Neural crest cell (in vitro differentiated cells): ENCODE data around the gene ZACN. TPM values are rescaled to one million over a fixed set of nuclear protein-coding genes. Genes with fewer than 3 reads are reported as not detected.
"Not testable (repeated sequence)": the region's sequence is repeated elsewhere in the genome, so short reads cannot be mapped to it uniquely, and the experiment has no call there.

ENCODE experiments used
- DNase-seq: peaks from one replicate; pipeline ENCODE4 v3.0.0; 2021; ENCODE audit warnings: low read depth, mixed read lengths, low spot score
- H3K27ac Mint-ChIP-seq: one replicate; pipeline ENCODE4 v1.8.0; 2021; ENCODE audit warnings: mild to moderate bottlenecking, mixed read lengths; ENCODE audit not compliant: unreplicated experiment
- H3K27me3 Mint-ChIP-seq: 2 replicates; pipeline ENCODE4 v1.8.0; 2021; ENCODE audit warnings: low read depth, mild to moderate bottlenecking, mixed read lengths
- H3K36me3 Mint-ChIP-seq: 2 replicates; pipeline ENCODE4 v1.8.0; 2021; ENCODE audit warnings: low read depth, mild to moderate bottlenecking, mixed read lengths
- H3K4me1 Mint-ChIP-seq: 2 replicates; pipeline ENCODE4 v1.8.0; 2021; ENCODE audit warnings: mixed read lengths
- H3K4me3 Mint-ChIP-seq: one replicate; pipeline ENCODE4 v1.8.0; 2021; ENCODE audit warnings: mild to moderate bottlenecking, mixed read lengths
- H3K9me3 Mint-ChIP-seq: 2 replicates; pipeline ENCODE4 v1.8.0; 2021; ENCODE audit warnings: mixed read lengths
- CTCF ChIP-seq: fragments of 200-600 bp; sonication (generic); conservative IDR thresholded peaks from 2 replicates; pipeline ENCODE4 v1.5.0; 2021; ENCODE audit warnings: antibody characterized with exemption, mild to moderate bottlenecking
- total RNA-seq: library from RNA; stranded (reverse); gene quantifications from 2 replicates; pipeline ENCODE4 v1.2.1, GENCODE V29; 2021

ZACN gene
- total RNA-seq, 1 donor from 2014 or later, result 0.19 TPM

DNA sequence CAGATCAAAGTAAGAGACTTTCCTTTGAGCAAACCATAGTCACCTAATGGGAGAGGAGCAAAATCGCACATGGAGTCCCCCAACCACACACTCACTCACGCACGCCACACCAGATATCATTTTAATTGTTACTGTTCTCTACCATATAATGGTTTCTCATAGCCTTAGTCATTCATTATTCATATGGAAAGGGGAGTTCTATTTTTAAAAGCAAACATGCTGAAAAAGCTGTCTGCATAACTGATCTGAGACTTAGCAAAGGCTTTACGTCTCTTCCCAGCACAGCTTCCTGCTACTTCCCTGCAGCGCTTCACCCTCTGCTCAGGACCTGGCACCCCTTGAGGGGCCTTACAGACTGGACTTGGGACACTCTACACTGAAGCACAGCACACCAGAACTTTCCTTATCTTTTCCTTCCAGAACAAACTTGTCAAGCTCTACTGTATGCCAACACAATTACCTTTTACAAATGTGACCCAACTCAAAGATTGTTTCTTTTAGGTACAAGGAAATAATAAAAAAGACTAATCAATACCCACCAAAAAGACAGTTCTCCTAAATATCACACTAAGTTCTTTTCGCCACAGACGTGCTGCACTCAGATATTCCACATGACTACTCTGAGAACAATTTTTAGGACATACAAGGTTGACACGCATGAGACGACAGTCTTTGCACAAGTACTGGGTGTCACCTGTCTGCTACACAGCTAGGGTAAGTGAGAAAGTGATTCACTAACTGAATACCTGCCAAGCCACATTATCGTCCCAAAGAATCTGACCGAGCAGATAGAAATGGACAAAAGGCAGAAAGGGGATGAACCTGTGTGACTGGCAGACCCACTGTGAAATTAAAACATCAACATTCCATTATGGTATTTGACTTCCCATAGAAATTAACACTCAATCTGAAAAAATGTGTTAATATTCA is 28.2 kb upstream of the ZACN start:
- TF ChIP-seq CTCF, result no peak
- Mint-ChIP-seq H3K9me3 (no peaks in the 10 kb centered on the region), H3K27me3 (no peaks in the 10 kb centered on the region), H3K27ac (no peak overlapping the region), H3K4me3 (no peak overlapping the region), H3K36me3 (peaks cover 14% of the 10 kb centered on the region), H3K4me1 (peaks cover 15% of the 10 kb centered on the region)
- no peak for DNase-seq

- Mint-ChIP-seq H3K4me3 (no peak overlapping the region), H3K9me3 (no peaks in the 10 kb centered on the region), H3K27ac (no peak overlapping the region), H3K27me3 (no peaks in the 10 kb centered on the region), H3K4me1 (peaks cover 15% of the 10 kb centered on the region), H3K36me3 (peaks cover 18% of the 10 kb centered on the region)
- TF ChIP-seq CTCF, result no peak
- DNase-seq, result no peak
Observed at GRCh38 chr17:76051561-76051960, 27.4 kb upstream of the ZACN start.

DNA sequence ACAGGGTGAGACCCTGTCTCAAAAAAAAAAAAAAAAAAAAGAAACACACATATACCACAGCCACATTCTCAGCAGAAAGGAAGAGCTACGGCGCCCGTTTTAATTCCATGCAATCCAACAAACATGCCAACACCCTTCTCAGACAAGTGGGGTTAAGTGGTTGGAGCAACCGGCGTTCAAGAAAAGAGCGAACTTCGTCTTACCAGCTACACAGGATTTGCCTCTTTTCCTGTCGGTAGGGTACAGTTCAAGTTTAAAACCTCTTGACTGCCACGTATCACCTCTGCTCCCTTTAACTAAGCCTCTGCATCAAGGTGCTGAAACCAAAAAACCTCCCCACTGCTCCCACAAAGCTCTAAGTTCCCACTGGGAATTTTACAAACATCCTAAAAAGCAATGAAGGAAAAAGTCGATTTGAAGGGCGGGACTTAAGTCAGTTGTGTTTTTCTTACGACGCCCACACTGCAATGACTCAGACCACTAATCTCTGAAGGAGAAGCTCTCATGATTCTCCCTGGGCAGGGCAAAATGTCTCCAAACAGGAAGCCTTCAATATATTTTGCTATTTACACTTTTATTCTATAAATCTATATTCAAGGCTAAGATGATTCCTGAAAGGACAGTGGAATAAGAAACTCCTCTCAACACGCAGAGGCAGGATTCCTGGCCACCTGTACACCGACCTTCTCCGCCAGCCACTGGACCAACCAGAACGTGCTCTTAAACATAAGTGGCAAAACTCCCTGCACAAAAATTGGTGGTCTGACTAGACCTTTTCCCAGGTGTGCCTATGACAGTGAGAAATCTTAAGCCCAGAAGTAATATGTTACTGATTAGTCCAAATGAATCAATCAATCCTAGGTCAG is 25.5 kb upstream of the ZACN start:
- Mint-ChIP-seq H3K4me1 (peaks cover 15% of the 10 kb centered on the region), H3K27ac (no peak overlapping the region), H3K36me3 (peaks cover 18% of the 10 kb centered on the region)

GRCh38 chr17:76054112-76054476 is 24.9 kb upstream of the ZACN start:
- peaks cover 9% of the 10 kb centered on the region for H3K4me1 Mint-ChIP-seq
- no peaks in the 10 kb centered on the region for H3K27me3 Mint-ChIP-seq
- H3K9me3 Mint-ChIP-seq, result no peaks in the 10 kb centered on the region
- no peak for TF ChIP-seq CTCF
- H3K36me3 Mint-ChIP-seq, result peaks cover 22% of the 10 kb centered on the region
- no peak overlapping the region for H3K27ac Mint-ChIP-seq
- H3K4me3 Mint-ChIP-seq, result no peak overlapping the region
- no peak for DNase-seq

More for the DNA sequence above, 25.5 kb upstream of the ZACN start:
- Mint-ChIP-seq H3K4me3 (no peak overlapping the region), H3K27me3 (no peaks in the 10 kb centered on the region), H3K9me3 (no peaks in the 10 kb centered on the region)
- TF ChIP-seq CTCF, result no peak
- no peak for DNase-seq

GRCh38 chr17:76056882-76057281 is 22.1 kb upstream of the ZACN start:
- Mint-ChIP-seq H3K27ac (no peak overlapping the region), H3K4me3 (no peak overlapping the region), H3K27me3 (no peaks in the 10 kb centered on the region), H3K36me3 (peaks cover 21% of the 10 kb centered on the region), H3K4me1 (no peaks in the 10 kb centered on the region), H3K9me3 (no peaks in the 10 kb centered on the region)
- no peak for TF ChIP-seq CTCF
- no peak for DNase-seq

GRCh38 chr17:76058264-76058663 is 20.7 kb upstream of the ZACN start:
- H3K27ac Mint-ChIP-seq, H3K27me3 Mint-ChIP-seq, H3K4me1 Mint-ChIP-seq, H3K4me3 Mint-ChIP-seq, H3K9me3 Mint-ChIP-seq, DNase-seq: not testable (repeated sequence)
- peaks cover 23% of the 10 kb centered on the region for H3K36me3 Mint-ChIP-seq
